PC-9 (cell line): ENCODE measurements around the gene IMMP2L.

Experiments used
- CTCF ChIP-seq: fragments of 200-600 bp; sonication (generic); conservative IDR thresholded peaks from 2 replicates; pipeline ENCODE4 v1.6.1; 2017; ENCODE audit warnings: mixed run types, antibody characterized with exemption, mild to moderate bottlenecking, moderate library complexity
- EZH2 ChIP-seq: fragments of 200-600 bp; sonication (generic); IDR thresholded peaks from 2 replicates; pipeline ENCODE4 v1.8.0; 2017; ENCODE audit warnings: antibody characterized with exemption, low read depth

DNA sequence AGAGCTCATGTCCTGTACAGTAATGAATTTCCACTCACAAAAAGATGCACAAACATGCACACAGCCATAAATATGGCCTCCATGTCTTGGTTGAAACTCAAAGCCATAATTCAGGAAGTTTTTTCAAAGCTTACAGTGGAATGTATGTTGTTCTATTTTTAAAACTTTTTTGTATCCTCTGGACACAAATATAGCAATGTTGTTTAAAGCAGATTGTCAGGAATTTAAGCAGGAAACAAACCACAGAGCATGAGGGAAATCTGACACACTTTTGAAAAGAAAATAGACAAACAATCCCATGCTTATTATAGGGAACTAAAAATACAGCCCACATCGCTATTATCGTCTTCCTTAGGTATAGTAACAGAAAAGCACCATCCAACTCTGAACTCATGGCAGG is 449.9 kb downstream of the IMMP2L start:
- TF ChIP-seq EZH2 (no peak), CTCF (no peak)
